ENCODE data around the gene KIAA0930.
A peak's percentile ranks its signal among the peaks of the same experiment; 100 is the strongest.
"Not testable (repeated sequence)": the region's sequence is repeated elsewhere in the genome, so short reads cannot be mapped to it uniquely, and the experiment has no call there.

The KIAA0930 gene

GRCh38 chr22:45259754-45260394 is 19.2 kb upstream of the KIAA0930 start:
- Histone ChIP-seq H2BK12ac (ENCODE audit: low read length in 2 of 2) (no peak overlapping the region), H3K79me1 (replicated peaks; ENCODE audit: low read length, poor library complexity, severe bottlenecking) (no peaks in the 10 kb centered on the region), H3K9ac (ENCODE audit: low read length) (no peak overlapping the region), H3K4ac (ENCODE audit: low read depth in 1 of 2, low read length in 2 of 2) (no peak overlapping the region), H3K9me3 (ENCODE audit: control insufficient read depth, low read length) (no peaks in the 10 kb centered on the region), H4K91ac (ENCODE audit: low read length) (no peak overlapping the region), H2BK5ac (ENCODE audit: low read depth, low read length, poor library complexity, severe bottlenecking) (no peak overlapping the region), H3K4me1 (ENCODE audit: control insufficient read depth, insufficient read depth, low read depth, low read length) (peaks cover 12% of the 10 kb centered on the region), H3K4me3 (ENCODE audit: insufficient read depth in 1 of 2, low read depth in 1 of 2, low read length in 2 of 2) (no peak overlapping the region), H3K4me2 (ENCODE audit: low read length, poor library complexity, severe bottlenecking) (no peak overlapping the region), H3K36me3 (ENCODE audit: control insufficient read depth in 1 of 2, insufficient read depth in 2 of 2, low read depth in 1 of 2, low read length in 2 of 2) (peaks cover 0 to 6% of the 10 kb centered on the region in 2 experiments), H2AFZ (ENCODE audit: low read depth, low read length) (no peak overlapping the region), H3K27me3 (ENCODE audit: control insufficient read depth in 1 of 2, insufficient read depth in 1 of 2, low read length in 2 of 2) (peaks cover 0 to 7% of the 10 kb centered on the region in 2 experiments), H4K8ac (ENCODE audit: low read length) (no peak overlapping the region), H3K27ac (ENCODE audit: low read length, poor library complexity, severe bottlenecking) (no peak overlapping the region), H2BK120ac (ENCODE audit: low read depth, low read length) (no peak overlapping the region), H3K18ac (ENCODE audit: low read depth in 1 of 2, low read length in 2 of 2) (no peak overlapping the region), H3K14ac (ENCODE audit: low read length in 2 of 2) (peak overlapping the region in 1 of 2 experiments; percentile 56), H3K23ac (ENCODE audit: low read length in 2 of 2) (no peak overlapping the region), H2AK5ac (ENCODE audit: low read length, severe bottlenecking) (no peak overlapping the region), H2BK15ac (ENCODE audit: low read depth, poor library complexity, severe bottlenecking) (no peak overlapping the region)
- WGBS, result 78% methylated on average over 10 of the region's 10 CpGs
- no peak for DNase-seq

GRCh38 chr22:45257941-45258340 is 17.2 kb upstream of the KIAA0930 start:
- H3K18ac ChIP-seq (ENCODE audit: low read depth in 1 of 2, low read length in 2 of 2); H4K91ac ChIP-seq (ENCODE audit: low read length); H2BK120ac ChIP-seq (ENCODE audit: low read depth, low read length); H3K14ac ChIP-seq (ENCODE audit: low read length in 2 of 2); H3K4me1 ChIP-seq (ENCODE audit: control insufficient read depth, insufficient read depth, low read depth, low read length); H2BK15ac ChIP-seq (ENCODE audit: low read depth, poor library complexity, severe bottlenecking); H3K4me3 ChIP-seq (ENCODE audit: insufficient read depth in 1 of 2, low read depth in 1 of 2, low read length in 2 of 2); H2BK12ac ChIP-seq (ENCODE audit: low read length in 2 of 2); H3K23ac ChIP-seq (ENCODE audit: low read length in 2 of 2); H3K9me3 ChIP-seq (ENCODE audit: control insufficient read depth, low read length); DNase-seq; H3K27ac ChIP-seq (ENCODE audit: low read length, poor library complexity, severe bottlenecking); H2AFZ ChIP-seq (ENCODE audit: low read depth, low read length); H3K79me1 ChIP-seq (replicated peaks; ENCODE audit: low read length, poor library complexity, severe bottlenecking); H3K9ac ChIP-seq (ENCODE audit: low read length); H2AK5ac ChIP-seq (ENCODE audit: low read length, severe bottlenecking); H3K4ac ChIP-seq (ENCODE audit: low read depth in 1 of 2, low read length in 2 of 2); H3K4me2 ChIP-seq (ENCODE audit: low read length, poor library complexity, severe bottlenecking); H4K8ac ChIP-seq (ENCODE audit: low read length); H3K36me3 ChIP-seq (ENCODE audit: control insufficient read depth in 1 of 2, insufficient read depth in 2 of 2, low read depth in 1 of 2, low read length in 2 of 2); H2BK5ac ChIP-seq (ENCODE audit: low read depth, low read length, poor library complexity, severe bottlenecking); H3K27me3 ChIP-seq (ENCODE audit: control insufficient read depth in 1 of 2, insufficient read depth in 1 of 2, low read length in 2 of 2): not testable (repeated sequence)
- WGBS, result 80% methylated on average over 4 of the region's 4 CpGs

DNA sequence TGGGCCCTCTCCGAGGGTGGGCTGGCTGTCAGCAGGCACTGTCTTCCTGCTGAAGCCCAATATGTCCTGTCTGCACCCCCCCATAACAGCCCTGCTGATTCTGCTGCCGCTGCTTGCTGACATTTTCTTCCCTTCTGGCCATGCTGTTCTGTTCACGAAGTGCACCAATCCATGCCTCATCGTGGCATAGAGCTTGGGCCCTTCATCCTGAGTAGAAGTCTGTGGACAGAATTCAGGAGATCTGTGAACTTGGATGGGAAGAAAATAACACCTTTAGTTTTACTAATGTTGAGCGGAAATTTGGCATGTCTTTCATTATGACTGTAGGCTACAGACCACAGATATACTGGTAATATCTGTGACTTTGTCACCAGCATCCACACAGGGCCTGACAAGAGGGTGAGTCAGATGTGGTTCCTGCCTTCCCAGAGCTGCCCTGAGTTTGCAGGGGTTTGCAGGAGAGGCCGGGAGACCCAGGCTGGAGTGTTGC is 14.1 kb upstream of the KIAA0930 start:
- Histone ChIP-seq H3K9ac (ENCODE audit: low read length) (no peak overlapping the region), H3K27ac (ENCODE audit: low read length, poor library complexity, severe bottlenecking) (no peak overlapping the region), H3K27me3 (ENCODE audit: control insufficient read depth in 1 of 2, insufficient read depth in 1 of 2, low read length in 2 of 2) (no peaks in the 10 kb centered on the region), H2BK12ac (ENCODE audit: low read length in 2 of 2) (peak overlapping the region in 1 of 2 experiments; percentile 66), H3K4ac (ENCODE audit: low read depth in 1 of 2, low read length in 2 of 2) (peak overlapping the region in 1 of 2 experiments; percentile 32), H2AFZ (ENCODE audit: low read depth, low read length) (peak overlapping the region; percentile 51), H3K36me3 (ENCODE audit: control insufficient read depth in 1 of 2, insufficient read depth in 2 of 2, low read depth in 1 of 2, low read length in 2 of 2) (no peaks in the 10 kb centered on the region), H3K4me1 (ENCODE audit: control insufficient read depth, insufficient read depth, low read depth, low read length) (no peaks in the 10 kb centered on the region), H3K23ac (ENCODE audit: low read length in 2 of 2) (no peak overlapping the region), H3K4me3 (ENCODE audit: insufficient read depth in 1 of 2, low read depth in 1 of 2, low read length in 2 of 2) (no peak overlapping the region), H3K18ac (ENCODE audit: low read depth in 1 of 2, low read length in 2 of 2) (no peak overlapping the region), H3K9me3 (ENCODE audit: control insufficient read depth, low read length) (no peaks in the 10 kb centered on the region), H3K4me2 (ENCODE audit: low read length, poor library complexity, severe bottlenecking) (no peak overlapping the region), H2BK120ac (ENCODE audit: low read depth, low read length) (no peak overlapping the region), H2BK15ac (ENCODE audit: low read depth, poor library complexity, severe bottlenecking) (no peak overlapping the region), H4K91ac (ENCODE audit: low read length) (no peak overlapping the region), H3K14ac (ENCODE audit: low read length in 2 of 2) (no peak overlapping the region), H4K8ac (ENCODE audit: low read length) (no peak overlapping the region), H2BK5ac (ENCODE audit: low read depth, low read length, poor library complexity, severe bottlenecking) (no peak overlapping the region), H2AK5ac (ENCODE audit: low read length, severe bottlenecking) (no peak overlapping the region), H3K79me1 (replicated peaks; ENCODE audit: low read length, poor library complexity, severe bottlenecking) (no peaks in the 10 kb centered on the region)
- no peak for DNase-seq
- 82% methylated on average over 6 of the region's 6 CpGs for WGBS

- Histone ChIP-seq H3K18ac (ENCODE audit: low read depth in 1 of 2, low read length in 2 of 2) (no peak overlapping the region), H3K9ac (ENCODE audit: low read length) (no peak overlapping the region), H2BK5ac (ENCODE audit: low read depth, low read length, poor library complexity, severe bottlenecking) (no peak overlapping the region), H2BK120ac (ENCODE audit: low read depth, low read length) (no peak overlapping the region), H3K27ac (ENCODE audit: low read length, poor library complexity, severe bottlenecking) (no peak overlapping the region), H2AFZ (ENCODE audit: low read depth, low read length) (peak overlapping the region; percentile 51), H2AK5ac (ENCODE audit: low read length, severe bottlenecking) (no peak overlapping the region), H3K4me1 (ENCODE audit: control insufficient read depth, insufficient read depth, low read depth, low read length) (no peaks in the 10 kb centered on the region), H3K4me2 (ENCODE audit: low read length, poor library complexity, severe bottlenecking) (no peak overlapping the region), H4K91ac (ENCODE audit: low read length) (no peak overlapping the region), H3K14ac (ENCODE audit: low read length in 2 of 2) (no peak overlapping the region), H3K4ac (ENCODE audit: low read depth in 1 of 2, low read length in 2 of 2) (peak overlapping the region in 1 of 2 experiments; percentile 32), H3K4me3 (ENCODE audit: insufficient read depth in 1 of 2, low read depth in 1 of 2, low read length in 2 of 2) (no peak overlapping the region), H3K27me3 (ENCODE audit: control insufficient read depth in 1 of 2, insufficient read depth in 1 of 2, low read length in 2 of 2) (no peaks in the 10 kb centered on the region), H3K9me3 (ENCODE audit: control insufficient read depth, low read length) (no peaks in the 10 kb centered on the region), H3K23ac (ENCODE audit: low read length in 2 of 2) (no peak overlapping the region), H4K8ac (ENCODE audit: low read length) (no peak overlapping the region), H2BK15ac (ENCODE audit: low read depth, poor library complexity, severe bottlenecking) (no peak overlapping the region), H3K36me3 (ENCODE audit: control insufficient read depth in 1 of 2, insufficient read depth in 2 of 2, low read depth in 1 of 2, low read length in 2 of 2) (no peaks in the 10 kb centered on the region), H2BK12ac (ENCODE audit: low read length in 2 of 2) (peak overlapping the region in 1 of 2 experiments; percentile 66), H3K79me1 (replicated peaks; ENCODE audit: low read length, poor library complexity, severe bottlenecking) (no peaks in the 10 kb centered on the region)
- no peak for DNase-seq
- 91% methylated on average over 3 of the region's 7 CpGs for WGBS
Measured at GRCh38 chr22:45254388-45254787, 13.7 kb upstream of the KIAA0930 start.

All from mesenchymal stem cell (in vitro differentiated cells and primary cell).